Spleen (tissue), 7 donors: ENCODE data around the gene KRT39.

Experiments
- POLR2A ChIP-seq, 3 donors: fragments of 450-650 bp; IDR thresholded peaks; one replicate each; pipeline ENCODE4 v1.5.1; 2017; ENCODE audit warnings: antibody characterized with exemption in 3 of 3, mild to moderate bottlenecking in 1 of 3
- POLR2AphosphoS5 ChIP-seq, 3 donors: sonication (generic); formaldehyde crosslinking; IDR thresholded peaks; one replicate each; pipeline ENCODE4 v1.5.1; 2017; ENCODE audit warnings: antibody characterized with exemption in 3 of 3
- TF ChIP-seq, protein P1 (sequence below), 11 experiments: fragments of 200-600 bp in 7 of 11; fragments of 450-650 bp in 4 of 11; sonication (generic) in 4 of 11; IDR thresholded peaks in 8 of 11; conservative IDR thresholded peaks in 3 of 11; 1 replicate in 7 of 11; 2 replicates in 4 of 11; pipeline versions ENCODE4 v1.4.0 to v1.8.0; 2016 to 2021; ENCODE audit warnings: antibody characterized with exemption in 11 of 11, inconsistent platforms in 4 of 11, mild to moderate bottlenecking in 1 of 11
- donor health status: DM: no; HTN: no; CAD: no; lungs with moderate emphysema.
- donor health status: DM: no; HTN: no; CAD: no.
- donor health status: DM: no; HTN: no; CAD: no.

GRCh38 chr17:41013181-41013580 lies 46.4 kb upstream of the KRT39 start:
- TF ChIP-seq, protein P1, sequence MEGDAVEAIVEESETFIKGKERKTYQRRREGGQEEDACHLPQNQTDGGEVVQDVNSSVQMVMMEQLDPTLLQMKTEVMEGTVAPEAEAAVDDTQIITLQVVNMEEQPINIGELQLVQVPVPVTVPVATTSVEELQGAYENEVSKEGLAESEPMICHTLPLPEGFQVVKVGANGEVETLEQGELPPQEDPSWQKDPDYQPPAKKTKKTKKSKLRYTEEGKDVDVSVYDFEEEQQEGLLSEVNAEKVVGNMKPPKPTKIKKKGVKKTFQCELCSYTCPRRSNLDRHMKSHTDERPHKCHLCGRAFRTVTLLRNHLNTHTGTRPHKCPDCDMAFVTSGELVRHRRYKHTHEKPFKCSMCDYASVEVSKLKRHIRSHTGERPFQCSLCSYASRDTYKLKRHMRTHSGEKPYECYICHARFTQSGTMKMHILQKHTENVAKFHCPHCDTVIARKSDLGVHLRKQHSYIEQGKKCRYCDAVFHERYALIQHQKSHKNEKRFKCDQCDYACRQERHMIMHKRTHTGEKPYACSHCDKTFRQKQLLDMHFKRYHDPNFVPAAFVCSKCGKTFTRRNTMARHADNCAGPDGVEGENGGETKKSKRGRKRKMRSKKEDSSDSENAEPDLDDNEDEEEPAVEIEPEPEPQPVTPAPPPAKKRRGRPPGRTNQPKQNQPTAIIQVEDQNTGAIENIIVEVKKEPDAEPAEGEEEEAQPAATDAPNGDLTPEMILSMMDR (IDR thresholded peaks at IDR 0.05 in 8 of 11, conservative IDR thresholded peaks at IDR 0.05 in 3 of 11) = no peak
- TF ChIP-seq POLR2AphosphoS5 (IDR thresholded peaks at IDR 0.05) (no peak), POLR2A (IDR thresholded peaks at IDR 0.05) (no peak)
